NCI-H2107 (cell line): Measurements from ENCODE around the gene FGD5.

Experiments used
- DNase-seq: peaks from one replicate; lab custom pipeline; 2025; lab: John Stamatoyannopoulos, UW

The FGD5 gene

GRCh38 chr3:14852717-14853116, 34.0 kb downstream of the FGD5 start:
- DNase-seq: no peak

GRCh38 chr3:14853271-14853951, 34.6 kb downstream of the FGD5 start:
- no peak for DNase-seq

GRCh38 chr3:14857506-14857905, 38.7 kb downstream of the FGD5 start:
- no peak for DNase-seq

DNA sequence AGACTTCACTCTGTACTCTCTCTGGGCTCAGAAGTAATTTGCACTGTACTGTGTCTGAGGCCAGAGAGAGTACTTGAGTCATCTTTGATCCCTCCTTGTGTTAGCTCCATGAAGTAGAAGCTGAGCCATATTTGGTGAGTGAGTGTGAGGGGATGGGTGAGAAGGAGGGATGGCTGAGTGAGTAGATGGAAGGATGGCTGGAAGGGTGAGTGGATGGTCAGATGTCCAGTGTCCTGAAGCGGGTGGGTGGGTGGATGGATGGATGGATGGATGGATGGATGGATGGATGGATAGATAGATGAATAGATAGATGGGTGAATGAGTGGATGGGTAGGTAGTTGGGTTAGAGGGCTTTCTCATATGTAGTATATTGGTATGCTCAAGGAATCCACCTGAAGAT, 39.3 kb downstream of the FGD5 start:
- no peak for DNase-seq

DNA sequence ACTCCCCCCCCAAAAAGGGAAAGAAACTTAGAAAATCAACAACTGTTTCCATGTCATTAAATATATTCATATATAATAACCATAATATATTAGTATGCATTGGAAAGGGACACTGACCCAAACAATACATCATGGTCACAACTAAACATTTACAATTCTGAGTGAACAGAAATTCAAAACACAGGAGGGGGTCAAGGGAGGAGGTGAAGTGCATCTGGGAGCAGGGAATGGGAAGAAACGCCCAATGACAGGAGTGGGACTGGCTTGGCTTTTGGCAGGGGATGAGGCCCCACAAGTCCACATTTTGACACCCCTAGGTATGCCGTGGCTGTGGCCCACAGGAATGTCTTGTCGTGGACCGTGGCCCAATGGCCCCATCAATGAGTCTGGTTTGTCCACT, 41.1 kb downstream of the FGD5 start:
- no peak for DNase-seq

DNA sequence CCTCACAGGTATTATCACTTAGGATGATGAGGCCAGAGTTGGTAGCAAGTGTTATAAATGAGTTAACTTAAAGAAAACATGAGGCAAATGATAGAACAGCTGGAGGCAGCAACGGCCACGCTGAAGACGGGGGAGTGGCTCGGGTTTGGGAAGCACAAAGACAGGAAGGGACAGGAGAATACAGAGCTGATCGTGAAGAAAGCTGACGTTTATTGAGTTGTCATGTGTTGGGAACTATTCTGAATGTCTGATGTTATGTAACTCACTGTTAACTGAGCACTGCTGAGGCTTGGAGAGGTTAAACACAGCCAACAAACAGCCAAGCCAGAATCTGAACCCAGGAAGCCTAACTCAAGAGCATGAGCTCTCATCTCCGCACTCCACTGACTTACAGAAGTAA, 42.3 kb downstream of the FGD5 start:
- DNase-seq: no peak

DNA sequence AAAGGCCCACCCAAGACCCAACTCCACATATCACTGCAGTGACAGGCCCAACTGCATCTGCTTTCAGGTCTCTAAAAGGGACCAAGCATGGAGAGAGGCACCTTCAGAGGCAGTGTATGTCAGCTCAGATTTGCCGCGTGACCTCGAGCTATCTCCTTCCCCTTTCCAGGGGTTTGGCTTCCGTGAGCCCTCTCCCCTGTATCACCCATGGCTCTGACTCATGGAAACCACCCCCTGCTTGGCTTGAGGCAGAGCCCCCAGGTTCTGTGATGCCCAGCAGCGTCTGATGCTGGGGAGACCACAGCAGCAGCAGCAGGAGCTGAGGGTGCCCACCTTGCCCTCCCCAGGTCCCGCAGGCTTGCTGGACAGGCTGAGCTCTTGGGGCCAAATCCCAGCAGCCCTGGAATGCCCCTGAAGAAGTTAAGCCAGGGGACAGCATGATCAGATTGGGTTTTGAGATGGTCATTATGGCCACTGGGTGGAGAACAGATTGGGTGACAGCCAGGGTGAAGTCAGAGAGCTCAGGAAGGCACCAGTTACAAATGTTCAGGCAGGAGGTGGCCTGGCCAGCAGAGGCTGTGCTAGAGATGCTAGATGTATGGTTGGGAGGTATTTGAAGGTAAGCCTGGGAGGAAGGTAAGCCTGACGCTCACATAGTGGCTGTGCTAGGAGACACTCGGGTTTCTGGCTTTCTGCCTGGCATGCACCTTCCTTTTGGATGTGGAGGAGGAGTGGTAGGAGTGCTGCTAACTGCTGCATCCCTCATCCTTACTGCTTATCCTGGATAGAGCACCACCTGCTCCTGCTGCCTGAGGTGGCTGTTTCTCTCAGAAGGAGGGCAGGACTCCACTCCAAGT, 42.9 kb downstream of the FGD5 start:
- no peak for DNase-seq

DNA sequence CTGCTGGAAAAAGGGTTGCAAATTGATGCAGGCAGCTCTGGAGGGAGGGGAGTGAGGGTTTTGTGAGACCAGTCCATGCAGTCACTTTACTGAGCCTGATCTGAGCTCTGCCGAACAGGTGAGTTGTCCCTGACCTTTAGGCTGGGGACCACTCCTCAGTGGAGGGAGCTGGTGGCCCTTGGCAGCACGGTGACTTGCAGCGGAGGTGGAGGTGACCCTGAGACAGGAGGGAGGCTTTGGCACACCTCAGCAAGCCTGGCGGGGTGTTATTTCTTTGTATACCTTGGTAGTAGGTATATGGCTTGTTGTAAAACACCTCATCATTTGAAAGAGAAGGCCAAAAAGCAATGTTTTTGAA, 43.5 kb downstream of the FGD5 start:
- DNase-seq: no peak

GRCh38 chr3:14862661-14863230, 44.0 kb downstream of the FGD5 start:
- no peak for DNase-seq

DNA sequence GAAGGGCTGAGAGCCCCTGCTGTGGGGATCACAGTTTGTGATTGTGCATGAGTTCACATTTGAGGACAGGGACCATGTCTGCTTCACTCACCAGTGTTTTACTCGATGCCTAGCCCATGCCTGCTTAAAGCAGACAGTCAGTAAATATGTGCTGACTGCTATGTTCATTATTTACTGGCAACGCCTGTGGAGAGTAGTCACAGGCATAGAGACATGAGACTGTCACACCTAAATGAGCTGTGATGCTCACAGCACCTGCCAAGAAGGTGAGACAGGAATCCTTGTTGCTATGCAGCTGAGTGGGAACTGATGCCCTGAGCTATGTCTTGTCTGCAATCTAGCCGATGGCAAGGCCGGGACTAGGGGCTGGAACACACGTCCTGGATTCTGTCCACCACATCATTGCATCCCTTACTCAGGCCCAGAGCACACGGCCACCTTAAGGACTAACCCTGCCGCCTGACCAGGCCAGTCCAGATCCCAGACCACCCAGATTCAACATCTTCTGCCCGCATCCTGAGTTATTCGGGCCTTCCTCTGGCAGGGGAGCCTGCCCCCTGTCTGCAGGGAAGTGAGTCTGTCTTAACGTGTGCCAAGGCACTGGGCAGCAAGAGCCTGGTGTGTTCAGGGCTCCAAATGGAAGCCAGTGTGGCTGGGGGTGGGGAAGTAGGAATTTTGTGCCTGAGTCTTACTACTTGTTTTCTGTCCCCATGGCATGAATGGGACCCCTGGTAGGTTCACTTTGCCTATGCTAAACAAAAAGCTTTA, 44.8 kb downstream of the FGD5 start:
- DNase-seq: no peak

DNA sequence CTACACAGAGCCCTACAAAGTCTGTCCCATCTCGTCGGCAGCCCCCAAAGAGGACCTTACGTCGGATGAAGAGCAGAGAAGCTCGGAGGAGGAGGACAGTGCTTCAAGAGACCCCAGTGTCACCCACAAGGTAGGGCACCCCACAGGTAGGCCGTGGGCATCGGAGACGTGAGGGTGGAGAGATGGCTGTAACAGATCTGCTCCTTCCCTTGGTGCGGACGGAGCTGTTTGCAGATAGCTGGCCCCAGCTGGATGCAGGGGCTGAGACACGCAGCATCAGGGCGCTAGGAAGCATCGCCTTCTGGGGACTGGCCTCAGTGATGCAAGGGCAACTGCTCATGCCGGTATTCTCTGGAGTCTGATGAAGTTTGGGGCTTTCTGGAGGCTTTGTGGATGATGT, 45.4 kb downstream of the FGD5 start:
- DNase-seq: no peak

DNA sequence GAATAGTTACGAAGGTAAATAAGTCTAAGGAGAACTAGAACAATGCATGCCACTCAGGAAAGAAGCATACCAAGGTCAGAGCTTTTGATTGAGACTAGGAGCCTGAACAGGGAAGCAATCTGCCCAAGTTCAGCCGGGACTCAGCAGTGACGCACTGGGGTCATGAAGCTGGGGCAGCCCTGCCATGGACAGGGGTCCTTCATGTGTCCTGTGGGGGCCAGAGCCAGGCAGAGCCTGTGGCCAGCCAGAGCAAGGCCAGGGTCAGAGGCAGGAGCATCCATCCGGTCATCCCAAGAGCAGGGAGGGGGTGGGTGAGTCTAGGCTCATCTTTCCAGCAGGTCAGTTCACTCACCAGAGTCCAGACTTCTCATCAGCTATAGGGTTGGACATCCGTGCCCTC, 47.9 kb downstream of the FGD5 start:
- no peak for DNase-seq

- DNase-seq: no peak
Measured at GRCh38 chr3:14867936-14868570, 49.3 kb downstream of the FGD5 start.

- DNase-seq: no peak
Measured at GRCh38 chr3:14869917-14870782, 51.4 kb downstream of the FGD5 start.

GRCh38 chr3:14870783-14871060, 52.0 kb downstream of the FGD5 start:
- DNase-seq: no peak

DNA sequence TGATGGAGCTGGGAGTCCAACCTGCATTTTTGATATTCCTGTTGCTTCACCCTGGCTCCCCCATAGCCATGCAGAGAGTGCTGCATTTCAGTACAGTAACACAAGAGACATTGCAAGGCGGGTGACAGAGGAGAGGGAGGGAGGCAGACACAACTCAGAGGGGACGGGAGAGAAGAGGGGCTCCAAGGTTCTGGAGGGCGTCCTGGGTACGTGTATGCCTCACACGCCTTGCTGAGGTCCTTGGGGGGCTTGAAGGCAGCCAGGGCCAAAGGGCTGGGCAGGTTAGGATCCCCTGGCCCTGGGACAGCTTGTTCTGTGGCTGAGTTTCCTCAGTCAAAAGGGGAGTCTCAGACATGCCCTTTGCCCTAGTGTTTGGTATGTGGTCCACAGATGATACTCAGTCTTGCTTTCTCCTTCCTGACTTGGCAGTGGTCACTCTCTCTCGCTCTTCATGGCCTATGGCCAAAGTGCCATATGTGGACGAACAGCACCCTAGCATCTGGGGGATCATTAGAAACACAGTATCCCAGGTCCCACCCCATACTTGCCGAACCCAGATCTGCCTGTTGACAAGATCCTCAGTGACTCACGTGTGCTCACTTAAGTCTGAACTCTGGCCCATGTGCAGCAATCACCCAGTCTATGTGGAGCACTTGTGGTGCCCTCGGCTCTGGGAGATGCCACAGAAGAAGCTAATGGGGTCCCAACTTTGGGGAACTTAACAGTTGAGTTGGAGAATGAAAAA, 52.9 kb downstream of the FGD5 start:
- DNase-seq: no peak

GRCh38 chr3:14872706-14873105, 53.9 kb downstream of the FGD5 start:
- DNase-seq: no peak

DNA sequence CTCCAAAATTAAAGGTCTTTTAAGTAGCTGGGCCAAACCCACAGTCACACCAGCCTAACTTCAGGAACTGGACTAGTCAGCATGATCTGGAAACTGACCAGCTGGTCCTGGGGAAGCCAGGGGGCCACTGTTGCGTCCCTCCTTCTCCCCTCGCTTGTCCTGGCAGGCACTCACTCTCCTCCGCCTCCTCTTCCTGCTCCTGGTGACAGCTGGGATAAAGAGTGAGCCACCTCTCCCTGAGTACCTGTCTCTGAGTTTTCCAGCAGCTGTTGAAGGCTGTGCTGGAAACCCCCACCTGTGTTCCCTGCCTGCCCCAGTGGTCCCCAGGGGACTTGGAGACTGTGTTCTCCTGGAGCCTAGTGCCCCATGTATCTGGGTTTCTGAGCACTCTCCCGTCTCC, 56.0 kb downstream of the FGD5 start:
- no peak for DNase-seq

GRCh38 chr3:14875411-14876175, 56.8 kb downstream of the FGD5 start:
- no peak for DNase-seq

- no peak for DNase-seq
Measured at GRCh38 chr3:14876921-14877333, 58.2 kb downstream of the FGD5 start.
